AG09309 (cell line): ENCODE measurements around the gene MLF2.
A peak's percentile ranks its signal among the peaks of the same experiment; 100 is the strongest.

Experiments
- DNase-seq: peaks from one replicate; pipeline ENCODE4 v3.0.0-alpha.2; 2010; ENCODE audit warnings: low read depth
- H3K4me3 ChIP-seq: 2 replicates; pipeline ENCODE4 v1.5.1; 2011; ENCODE audit warnings: mild to moderate bottlenecking, low read depth, low read length, moderate library complexity; ENCODE audit not compliant: control insufficient read depth
- CTCF ChIP-seq: IDR thresholded peaks from 2 replicates; pipeline ENCODE4 v1.5.1; 2011; ENCODE audit warnings: mild to moderate bottlenecking, low read depth, low read length, inconsistent platforms; ENCODE audit not compliant: insufficient read depth, control insufficient read depth; ENCODE audit errors: missing control alignments

Gene MLF2

GRCh38 chr12:6754411-6754810, 1.5 kb upstream of the MLF2 start:
- no peak overlapping the region for H3K4me3 ChIP-seq
- no peak for TF ChIP-seq CTCF
- DNase-seq, result no peak

GRCh38 chr12:6753772-6754356, 923 bp upstream of the MLF2 start:
- no peak for DNase-seq
- peak; percentile 96 for TF ChIP-seq CTCF
- H3K4me3 ChIP-seq, result no peak overlapping the region

- DNase-seq, result no peak
- TF ChIP-seq CTCF, result peak; percentile 64
Observed at GRCh38 chr12:6752167-6752920, 597 bp downstream of the MLF2 start.

GRCh38 chr12:6751767-6752166, 1.2 kb downstream of the MLF2 start:
- no peak for DNase-seq
- no peak for TF ChIP-seq CTCF
- H3K4me3 ChIP-seq, result peak overlapping the region; percentile 87

More at GRCh38 chr12:6752167-6752920, 597 bp downstream of the MLF2 start:
- peak overlapping the region; percentile 87 for H3K4me3 ChIP-seq

- H3K4me3 ChIP-seq, result no peak overlapping the region
- DNase-seq, result no peak
- no peak for TF ChIP-seq CTCF
Observed at GRCh38 chr12:6750506-6750905, 2.4 kb downstream of the MLF2 start.

GRCh38 chr12:6748761-6749160, 4.2 kb downstream of the MLF2 start:
- no peak overlapping the region for H3K4me3 ChIP-seq
- DNase-seq, result no peak
- no peak for TF ChIP-seq CTCF
